H1 (cell line): ENCODE results near the gene NFE2L2. TPM values are rescaled to one million over a fixed set of nuclear protein-coding genes. Genes with fewer than 3 reads are reported as not detected.

Source experiments
- CTCF ChIA-PET: fragments of 300-600 bp; sonication (Branson Sonifier 250); formaldehyde crosslinking; loops from one replicate; lab custom pipeline; 2021; ENCODE audit not compliant: partially characterized antibody; lab: Charles Lee
- POLR2A ChIA-PET: fragments of 300-600 bp; sonication (Branson Sonifier 250); formaldehyde crosslinking; loops from one replicate; lab custom pipeline; 2021; ENCODE audit warnings: inconsistent platforms; ENCODE audit not compliant: partially characterized antibody; lab: Charles Lee
- DNase-seq, 2 experiments: peaks; one replicate each; pipeline versions ENCODE4 v3.0.0 to v3.0.0-alpha.2; 2010 to 2022; ENCODE audit warnings: low spot score in 2 of 2, low read depth in 1 of 2, mixed read lengths in 1 of 2
- FAIRE-seq: peaks from 2 replicates; lab custom pipeline; 2011; peaks lifted over from hg19 to GRCh38; lab: Jason Lieb, UNC
- H2AFZ ChIP-seq: 2 replicates; pipeline ENCODE4 v1.8.1; 2012; ENCODE audit warnings: low read length, inconsistent platforms
- H2AK5ac ChIP-seq: 2 replicates; pipeline ENCODE4 v1.6.1; 2013; ENCODE audit warnings: low read depth, low read length
- H2BK120ac ChIP-seq: replicated peaks from 2 replicates; pipeline ENCODE3; 2013; ENCODE audit warnings: low read depth, low read length, inconsistent platforms
- H2BK12ac ChIP-seq: 2 replicates; pipeline ENCODE4 v1.6.1; 2013; ENCODE audit warnings: low read depth, low read length
- H2BK15ac ChIP-seq: 2 replicates; pipeline ENCODE4 v1.6.1; 2013; ENCODE audit warnings: low read length
- H2BK20ac ChIP-seq: 2 replicates; pipeline ENCODE4 v1.6.1; 2013; ENCODE audit warnings: low read length
- H2BK5ac ChIP-seq: 2 replicates; pipeline ENCODE4 v1.6.1; 2013; ENCODE audit warnings: low read depth, low read length
- H3K14ac ChIP-seq: 2 replicates; pipeline ENCODE4 v1.6.1; 2013; ENCODE audit warnings: inconsistent platforms; ENCODE audit not compliant: insufficient read length
- H3K18ac ChIP-seq: 2 replicates; pipeline ENCODE4 v1.6.1; 2013; ENCODE audit warnings: low read length; ENCODE audit errors: extremely low read depth
- H3K23ac ChIP-seq: 2 replicates; pipeline ENCODE4 v1.6.1; 2013; ENCODE audit warnings: inconsistent platforms; ENCODE audit not compliant: insufficient read length
- H3K23me2 ChIP-seq: 2 replicates; pipeline ENCODE4 v1.6.1; 2013; ENCODE audit warnings: low read depth, low read length
- H3K27ac ChIP-seq: 2 replicates; pipeline ENCODE4 v1.6.1; 2011; ENCODE audit warnings: low read depth, low read length, inconsistent platforms
- H3K27me3 ChIP-seq, 4 experiments: replicated peaks in 1 of 4; 1 replicate in 1 of 4; 2 replicates in 3 of 4; pipeline versions ENCODE4 v1.6.1 to v1.8.1; 2011 to 2013; ENCODE audit warnings: low read length in 3 of 4, mild to moderate bottlenecking in 3 of 4, inconsistent platforms in 2 of 4, mixed read lengths in 2 of 4, moderate library complexity in 1 of 4; ENCODE audit not compliant: control insufficient read depth in 3 of 4, insufficient read depth in 3 of 4; ENCODE audit errors: extremely low read depth in 1 of 4
- H3K36me3 ChIP-seq, 4 experiments: 2 replicates each; pipeline versions ENCODE4 v1.6.1 to v1.8.1; 2011 to 2013; ENCODE audit warnings: mild to moderate bottlenecking in 4 of 4, low read length in 3 of 4, moderate library complexity in 2 of 4, control low read depth in 1 of 4, inconsistent platforms in 1 of 4; ENCODE audit not compliant: insufficient read depth in 4 of 4, control insufficient read depth in 2 of 4
- H3K4ac ChIP-seq: replicated peaks from 2 replicates; pipeline ENCODE3; 2013; ENCODE audit warnings: low read length, low read depth, mixed read lengths, inconsistent platforms; ENCODE audit not compliant: insufficient read length
- H3K4me1 ChIP-seq, 4 experiments: replicated peaks in 1 of 4; 1 replicate in 1 of 4; 2 replicates in 3 of 4; pipeline versions ENCODE4 v1.6.1 to v1.8.1; 2011 to 2013; ENCODE audit warnings: low read length in 3 of 4, inconsistent platforms in 2 of 4, mixed read lengths in 1 of 4; ENCODE audit not compliant: insufficient read depth in 4 of 4, control insufficient read depth in 3 of 4
- H3K4me2 ChIP-seq, 2 experiments: 2 replicates each; pipeline versions ENCODE4 v1.6.1 to v1.8.1; 2011 to 2013; ENCODE audit warnings: low read depth in 2 of 2, low read length in 2 of 2, control low read depth in 1 of 2, inconsistent platforms in 1 of 2, mild to moderate bottlenecking in 1 of 2; ENCODE audit not compliant: insufficient read depth in 1 of 2
- H3K4me3 ChIP-seq, 4 experiments: fragments of 200-600, 300-600 bp in 1 of 4; sonication (generic), shearing (Covaris generic), sonication (Bioruptor Twin) in 1 of 4; 2 replicates each; pipeline versions ENCODE4 v1.5.1 to v1.8.1; 2011 to 2016; ENCODE audit warnings: low read length in 4 of 4, low read depth in 3 of 4, control low read depth in 2 of 4, inconsistent platforms in 2 of 4, mild to moderate bottlenecking in 2 of 4, mixed read lengths in 1 of 4, moderate library complexity in 1 of 4; ENCODE audit not compliant: insufficient read depth in 2 of 4; ENCODE audit errors: extremely low read depth in 1 of 4
- H3K56ac ChIP-seq: replicated peaks from 2 replicates; pipeline ENCODE3; 2013; ENCODE audit warnings: low read depth, mild to moderate bottlenecking, mixed read lengths, low read length, inconsistent platforms; ENCODE audit not compliant: insufficient read length
- H3K79me1 ChIP-seq: 2 replicates; pipeline ENCODE4 v1.6.1; 2013; ENCODE audit warnings: low read depth, low read length, control low read depth
- H3K79me2 ChIP-seq, 2 experiments: 2 replicates each; pipeline versions ENCODE4 v1.6.1 to v1.8.1; 2012 to 2013; ENCODE audit warnings: low read length in 2 of 2, mild to moderate bottlenecking in 2 of 2, inconsistent platforms in 1 of 2; ENCODE audit not compliant: insufficient read depth in 2 of 2, control insufficient read depth in 1 of 2
- H3K9ac ChIP-seq, 4 experiments: replicated peaks in 1 of 4; 1 replicate in 1 of 4; 2 replicates in 3 of 4; pipeline versions ENCODE4 v1.6.1 to v1.8.1; 2011 to 2013; ENCODE audit warnings: low read depth in 3 of 4, low read length in 3 of 4, control low read depth in 2 of 4, mild to moderate bottlenecking in 2 of 4, moderate library complexity in 2 of 4, inconsistent platforms in 1 of 4; ENCODE audit errors: extremely low read depth in 1 of 4
- H3K9me3 ChIP-seq, 2 experiments: 2 replicates each; pipeline versions ENCODE4 v1.6.1 to v1.8.1; 2012 to 2013; ENCODE audit warnings: mild to moderate bottlenecking in 2 of 2, moderate library complexity in 2 of 2, control low read depth in 1 of 2, inconsistent platforms in 1 of 2, low read depth in 1 of 2, low read length in 1 of 2, mixed read lengths in 1 of 2; ENCODE audit not compliant: insufficient read depth in 2 of 2
- H4K20me1 ChIP-seq, 2 experiments: replicated peaks in 1 of 2; 2 replicates each; pipeline versions ENCODE3 to v1.8.1; 2011 to 2013; ENCODE audit warnings: inconsistent platforms in 2 of 2, low read length in 2 of 2, mild to moderate bottlenecking in 1 of 2; ENCODE audit not compliant: insufficient read depth in 2 of 2, control insufficient read depth in 1 of 2
- H4K5ac ChIP-seq: 2 replicates; pipeline ENCODE4 v1.6.1; 2013; ENCODE audit warnings: low read length, low read depth, mixed read lengths, inconsistent platforms; ENCODE audit not compliant: insufficient read length
- H4K8ac ChIP-seq: 2 replicates; pipeline ENCODE4 v1.8.0; 2013; ENCODE audit warnings: mild to moderate bottlenecking, moderate library complexity, low read length, inconsistent platforms; ENCODE audit not compliant: insufficient read depth; ENCODE audit errors: extremely low read depth
- H4K91ac ChIP-seq: replicated peaks from 2 replicates; pipeline ENCODE3; 2013; ENCODE audit warnings: low read length, mixed read lengths, inconsistent platforms; ENCODE audit not compliant: insufficient read length
- ASH2L ChIP-seq: fragments of 200-600, 300-600 bp; sonication (generic); IDR thresholded peaks from one replicate; pipeline ENCODE4 v1.7.1; 2017; ENCODE audit warnings: low read length
- CHD2 ChIP-seq: IDR thresholded peaks from 2 replicates; pipeline ENCODE4 v1.6.1; 2012; ENCODE audit warnings: low read length, improper control_type of control experiment
- EGR1 ChIP-seq: IDR thresholded peaks from 2 replicates; pipeline ENCODE4 v1.6.1; 2011; ENCODE audit warnings: low read depth, low read length, borderline replicate concordance
- EZH2 ChIP-seq: fragments of 200-600 bp; sonication (generic); IDR thresholded peaks from 2 replicates; pipeline ENCODE4 v1.7.1; 2012; ENCODE audit warnings: low read depth, mild to moderate bottlenecking, moderate library complexity, low read length, inconsistent platforms; ENCODE audit not compliant: severe bottlenecking
- GABPA ChIP-seq: IDR thresholded peaks from 2 replicates; pipeline ENCODE4 v1.6.1; 2011; ENCODE audit warnings: mild to moderate bottlenecking, low read length, moderate library complexity, borderline replicate concordance; ENCODE audit not compliant: insufficient read depth
- GTF2F1 ChIP-seq: IDR thresholded peaks from 2 replicates; pipeline ENCODE4 v1.6.1; 2012; ENCODE audit warnings: low read depth, low read length, improper control_type of control experiment, borderline replicate concordance
- POLR2AphosphoS5 ChIP-seq: IDR thresholded peaks from 2 replicates; pipeline ENCODE4 v1.6.1; 2011; ENCODE audit warnings: low read depth, low read length
- SIRT6 ChIP-seq: IDR thresholded peaks from one replicate; pipeline ENCODE4 v1.7.1; 2012; ENCODE audit warnings: low read length, inconsistent platforms
- SP4 ChIP-seq: IDR thresholded peaks from 2 replicates; pipeline ENCODE4 v1.6.1; 2012; ENCODE audit warnings: low read length, inconsistent platforms
- TAF7 ChIP-seq: optimal IDR thresholded peaks from 2 replicates; pipeline ENCODE3; 2011; ENCODE audit warnings: low read depth, mild to moderate bottlenecking, inconsistent platforms, low read length, moderate library complexity, borderline replicate concordance
- ZNF274 ChIP-seq: IDR thresholded peaks from 2 replicates; pipeline ENCODE4 v1.7.0; 2012; ENCODE audit warnings: low read length, borderline replicate concordance; ENCODE audit errors: extremely low read depth
- WGBS, 2 experiments: shearing (Covaris generic) in 1 of 2; methylation state at CpG; one replicate each; pipeline versions ENCODE4 v1.1.6 to v1.1.7; 2013 to 2015; ENCODE audit warnings: low lambda C conversion rate in 2 of 2, mixed read lengths in 2 of 2, inconsistent platforms in 1 of 2, low coverage in 1 of 2, missing lambda C conversion rate in 1 of 2; ENCODE audit not compliant: insufficient replicate concordance in 2 of 2, insufficient coverage in 1 of 2, insufficient read length in 1 of 2; ENCODE audit errors: extremely low coverage in 1 of 2, missing lambda C conversion rate in 1 of 2; 5-methylcytosine and 5-hydroxymethylcytosine counted together
- polyA plus RNA-seq, 7 experiments: library from polyadenylated mRNA; depleted of rRNA in 3 of 7; stranded (reverse) in 5 of 7; unstranded in 2 of 7; fragments of >200 nt in 5 of 7; fragments of 200-250 nt in 2 of 7; gene quantifications; 1 replicate in 5 of 7; 2 replicates in 1 of 7; 4 replicates in 1 of 7; pipeline versions ENCODE4 v1.2.1 to v1.2.3, GENCODE V29; 2011 to 2013; ENCODE audit warnings: missing spikeins in 2 of 7, mixed read lengths in 2 of 7
- total RNA-seq: library from RNA; stranded (reverse); fragmentation: NEBNext Ultra II Directional; extraction: Animal tissue kit (Norgen Biotek cat#: 25700); gene quantifications from 2 replicates; pipeline ENCODE4 v1.2.1, GENCODE V29; 2021
- TF ChIP-seq, protein P1 (sequence below): IDR thresholded peaks from 2 replicates; pipeline ENCODE4 v1.6.1; 2012; ENCODE audit warnings: low read length, inconsistent platforms

The NFE2L2 gene
- total and polyA plus RNA-seq, 2 of the 8 experiments (the other 6 are each of a cell fraction or from before 2014, with no cell fraction given): 33.2 to 34.5 TPM

DNA sequence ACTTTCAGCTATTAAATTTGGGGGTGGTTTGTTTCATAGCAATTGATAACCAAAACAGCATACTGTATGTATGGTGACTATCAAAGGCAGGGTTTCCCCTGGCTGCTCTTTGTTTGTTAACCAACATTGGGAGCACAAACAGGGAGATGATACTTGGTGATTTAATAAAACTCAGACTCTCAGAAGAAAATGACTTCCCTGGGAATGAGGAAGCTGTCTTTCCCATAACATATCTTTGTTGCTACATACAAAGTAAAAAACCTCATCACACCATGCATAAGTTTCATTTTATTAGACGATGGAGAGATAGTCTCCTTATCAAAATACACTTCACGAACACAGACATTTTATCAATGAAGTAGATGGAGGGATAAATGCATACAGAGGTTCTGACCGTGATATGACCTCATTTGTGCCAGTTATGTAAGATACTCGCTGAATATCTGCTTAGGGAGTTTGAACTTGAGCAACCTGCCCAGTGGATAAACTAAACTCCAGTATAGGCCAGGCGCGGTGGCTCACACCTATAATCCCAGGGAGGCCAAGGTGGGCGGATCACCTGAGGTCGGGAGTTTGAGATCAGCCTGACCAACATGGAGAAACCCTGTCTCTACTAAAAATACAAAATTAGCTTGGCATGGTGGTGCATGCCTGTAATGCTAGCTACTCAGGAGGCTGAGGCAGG, 3.8 kb upstream of the NFE2L2 start:
- FAIRE-seq: no peak
- TF ChIP-seq EGR1 (no peak), TAF7 (no peak), POLR2AphosphoS5 (no peak), CHD2 (no peak), SP4 (no peak), GTF2F1 (no peak), ASH2L (no peak), GABPA (no peak), ZNF274 (no peak), SIRT6 (no peak), EZH2 (no peak)
- TF ChIP-seq, protein P1, sequence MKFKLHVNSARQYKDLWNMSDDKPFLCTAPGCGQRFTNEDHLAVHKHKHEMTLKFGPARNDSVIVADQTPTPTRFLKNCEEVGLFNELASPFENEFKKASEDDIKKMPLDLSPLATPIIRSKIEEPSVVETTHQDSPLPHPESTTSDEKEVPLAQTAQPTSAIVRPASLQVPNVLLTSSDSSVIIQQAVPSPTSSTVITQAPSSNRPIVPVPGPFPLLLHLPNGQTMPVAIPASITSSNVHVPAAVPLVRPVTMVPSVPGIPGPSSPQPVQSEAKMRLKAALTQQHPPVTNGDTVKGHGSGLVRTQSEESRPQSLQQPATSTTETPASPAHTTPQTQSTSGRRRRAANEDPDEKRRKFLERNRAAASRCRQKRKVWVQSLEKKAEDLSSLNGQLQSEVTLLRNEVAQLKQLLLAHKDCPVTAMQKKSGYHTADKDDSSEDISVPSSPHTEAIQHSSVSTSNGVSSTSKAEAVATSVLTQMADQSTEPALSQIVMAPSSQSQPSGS: no peak

More for the DNA sequence above, 3.8 kb upstream of the NFE2L2 start:
- no peaks in the 10 kb centered on the region for H3K79me1 ChIP-seq
- no peak overlapping the region for H3K9ac ChIP-seq
- no peaks in the 10 kb centered on the region for H3K9me3 ChIP-seq
- H4K20me1 ChIP-seq: no peaks in the 10 kb centered on the region
- H3K56ac ChIP-seq: no peak overlapping the region
- no peak overlapping the region for H3K18ac ChIP-seq
- no peak overlapping the region for H2BK12ac ChIP-seq
- DNase-seq: no peak
- H4K91ac ChIP-seq: no peak overlapping the region
- no peak overlapping the region for H2BK15ac ChIP-seq
- no peaks in the 10 kb centered on the region for H3K27me3 ChIP-seq
- H3K4me1 ChIP-seq: peaks cover 0 to 2% (median 1%) of the 10 kb centered on the region in 4 experiments; a peak in 2 of 7 replicates
- H2AFZ ChIP-seq: no peak overlapping the region
- ChIA-PET POLR2A (interaction anchor here (0.7 to 5.4 kb wide), 6 partner anchors 11 to 71 kb away, joined by 3 to 74 read pairs (median 4); no protein-coding TSS in a partner anchor), CTCF (interaction anchor here (0.6 to 2.4 kb wide), 9 partner anchors 11 to 336 kb away, joined by 3 to 9 read pairs (median 4); no protein-coding TSS in a partner anchor)
- no peak overlapping the region for H3K4me2 ChIP-seq
- 84% methylated on average over 8 of the region's 8 CpGs; no CpG with 5 or more reads in 1 of the 2 experiments for WGBS, 2 experiments
- H3K4ac ChIP-seq: no peak overlapping the region
- no peak overlapping the region for H3K4me3 ChIP-seq
- H3K79me2 ChIP-seq: peaks cover 0 to under 1% of the 10 kb centered on the region in 2 experiments; a peak in 1 of 4 replicates
- H3K36me3 ChIP-seq: no peaks in the 10 kb centered on the region
- no peak overlapping the region for H4K8ac ChIP-seq
- H3K14ac ChIP-seq: no peak overlapping the region
- no peak overlapping the region for H3K23ac ChIP-seq
- no peak overlapping the region for H2BK20ac ChIP-seq
- peaks cover 6% of the 10 kb centered on the region for H3K23me2 ChIP-seq
- H2BK5ac ChIP-seq: no peak overlapping the region
- H2AK5ac ChIP-seq: no peak overlapping the region
- H3K27ac ChIP-seq: no peak overlapping the region
- H2BK120ac ChIP-seq: no peak overlapping the region
- H4K5ac ChIP-seq: no peak overlapping the region
